IMR-90 (cell line): ENCODE data around the gene HOXD10. TPM values are rescaled to one million over a fixed set of nuclear protein-coding genes. Genes with fewer than 3 reads are reported as not detected.

Experiments used
- ATAC-seq: fragments of 200-7000 bp; cut with Tn5 transposase; 2 replicates; pipeline ENCODE4 v1.9.1; 2020; ENCODE audit warnings: low read depth, mild to moderate bottlenecking, moderate library complexity
- BruUV-seq: library from RNA; stranded (reverse); fragments of 400-500 nt; replicated peaks from 2 replicates; lab custom pipeline; 2021; lab: Mats Ljungman, UMichigan
- CTCF ChIA-PET: fragments of 300-600 bp; formaldehyde crosslinking; extraction: SDS; loops from one replicate; lab custom pipeline; 2021; ENCODE audit warnings: antibody characterized with exemption; lab: Yijun Ruan, JAX
- POLR2A ChIA-PET: fragments of 300-600 bp; sonication (Branson Sonifier 250); formaldehyde crosslinking; loops from one replicate; lab custom pipeline; 2022; ENCODE audit warnings: antibody characterized with exemption; ENCODE audit not compliant: unreplicated experiment; lab: Charles Lee
- DNase-seq: peaks from one replicate; pipeline ENCODE4 v3.0.0; 2013
- H2AFZ ChIP-seq: replicated peaks from 2 replicates; pipeline ENCODE3; 2013; ENCODE audit warnings: low read length, mild to moderate bottlenecking; ENCODE audit not compliant: poor library complexity
- H2AK5ac ChIP-seq: 2 replicates; pipeline ENCODE4 v1.6.1; 2013; ENCODE audit warnings: low read depth, low read length, inconsistent platforms
- H2AK9ac ChIP-seq: replicated peaks from 2 replicates; pipeline ENCODE3; 2013; ENCODE audit warnings: mild to moderate bottlenecking, low read depth, low read length, moderate library complexity; ENCODE audit not compliant: poor library complexity
- H2BK120ac ChIP-seq: 2 replicates; pipeline ENCODE4 v1.6.1; 2013; ENCODE audit warnings: low read depth, low read length, inconsistent platforms
- H2BK15ac ChIP-seq: 3 replicates; pipeline ENCODE4 v1.6.1; 2013; ENCODE audit warnings: low read depth, low read length, inconsistent platforms
- H2BK20ac ChIP-seq: 2 replicates; pipeline ENCODE4 v1.6.1; 2013; ENCODE audit warnings: low read depth, mild to moderate bottlenecking, inconsistent platforms, low read length, moderate library complexity
- H2BK5ac ChIP-seq: 2 replicates; pipeline ENCODE4 v1.6.1; 2013; ENCODE audit warnings: mild to moderate bottlenecking, low read depth, low read length, inconsistent platforms; ENCODE audit not compliant: poor library complexity, severe bottlenecking
- H3K14ac ChIP-seq: replicated peaks from 2 replicates; pipeline ENCODE4 v1.6.1; 2013; ENCODE audit warnings: low read depth, low read length, inconsistent platforms
- H3K18ac ChIP-seq: 2 replicates; pipeline ENCODE4 v1.6.1; 2013; ENCODE audit warnings: low read depth, low read length, control low read depth
- H3K23ac ChIP-seq: 2 replicates; pipeline ENCODE4 v1.6.1; 2013; ENCODE audit warnings: low read depth, low read length, inconsistent platforms
- H3K27ac ChIP-seq: 2 replicates; pipeline ENCODE4 v1.5.1; 2013; ENCODE audit warnings: mild to moderate bottlenecking, control low read depth, low read length; ENCODE audit not compliant: insufficient read depth
- H3K27me3 ChIP-seq: 2 replicates; pipeline ENCODE4 v1.6.1; 2013; ENCODE audit warnings: low read length; ENCODE audit not compliant: control insufficient read depth, insufficient read depth
- H3K36me3 ChIP-seq: 2 replicates; pipeline ENCODE4 v1.6.1; 2013; ENCODE audit warnings: low read length, mixed read lengths; ENCODE audit not compliant: control insufficient read depth, insufficient read depth
- H3K4ac ChIP-seq: 2 replicates; pipeline ENCODE4 v1.6.1; 2013; ENCODE audit warnings: low read depth, low read length, inconsistent platforms
- H3K4me1 ChIP-seq: 2 replicates; pipeline ENCODE4 v1.6.1; 2013; ENCODE audit warnings: low read length, mixed read lengths; ENCODE audit not compliant: control insufficient read depth, insufficient read depth
- H3K4me2 ChIP-seq: 2 replicates; pipeline ENCODE4 v1.6.1; 2013; ENCODE audit warnings: low read depth, mild to moderate bottlenecking, control low read depth, low read length, moderate library complexity
- H3K4me3 ChIP-seq: 2 replicates; pipeline ENCODE4 v1.5.1; 2013; ENCODE audit warnings: low read depth, mild to moderate bottlenecking, control low read depth, low read length, moderate library complexity; ENCODE audit not compliant: insufficient read depth
- H3K56ac ChIP-seq: 2 replicates; pipeline ENCODE4 v1.6.1; 2013; ENCODE audit warnings: low read length, inconsistent platforms; ENCODE audit not compliant: insufficient read depth; ENCODE audit errors: extremely low read depth
- H3K79me1 ChIP-seq, 2 experiments: 2 replicates each; pipeline ENCODE4 v1.6.1; 2013; ENCODE audit warnings: low read length in 2 of 2, inconsistent platforms in 1 of 2, low read depth in 1 of 2
- H3K9ac ChIP-seq: 2 replicates; pipeline ENCODE4 v1.6.1; 2013; ENCODE audit warnings: low read depth, low read length, control low read depth
- H3K9me1 ChIP-seq: 2 replicates; pipeline ENCODE4 v1.6.1; 2013; ENCODE audit warnings: low read length, inconsistent platforms; ENCODE audit not compliant: insufficient read depth
- H3K9me3 ChIP-seq: 2 replicates; pipeline ENCODE4 v1.6.1; 2013; ENCODE audit warnings: low read length; ENCODE audit not compliant: control insufficient read depth, insufficient read depth
- H4K20me1 ChIP-seq: 2 replicates; pipeline ENCODE4 v1.6.1; 2013; ENCODE audit warnings: low read length, inconsistent platforms; ENCODE audit not compliant: insufficient read depth
- H4K5ac ChIP-seq: 2 replicates; pipeline ENCODE4 v1.6.1; 2013; ENCODE audit warnings: mild to moderate bottlenecking, low read depth, low read length, control low read depth
- H4K8ac ChIP-seq, 2 experiments: 2 replicates each; pipeline ENCODE4 v1.6.1; 2013; ENCODE audit warnings: low read depth in 2 of 2, low read length in 2 of 2, control low read depth in 1 of 2, inconsistent platforms in 1 of 2
- H4K91ac ChIP-seq: 2 replicates; pipeline ENCODE4 v1.6.1; 2013; ENCODE audit warnings: low read depth, low read length, inconsistent platforms; ENCODE audit not compliant: insufficient read depth
- CEBPB ChIP-seq: IDR thresholded peaks from 2 replicates; pipeline ENCODE4 v1.6.1; 2012; ENCODE audit warnings: low read depth, low read length, improper control_type of control experiment
- NFE2L2 ChIP-seq: fragments of 150-350 bp; IDR thresholded peaks from 2 replicates; pipeline ENCODE4 v1.6.1; 2016; ENCODE audit warnings: low read depth, mild to moderate bottlenecking, low read length
- RCOR1 ChIP-seq: IDR thresholded peaks from 2 replicates; pipeline ENCODE4 v1.6.1; 2012; ENCODE audit warnings: mild to moderate bottlenecking, low read length, improper control_type of control experiment; ENCODE audit not compliant: insufficient replicate concordance
- RFX5 ChIP-seq: IDR thresholded peaks from 2 replicates; pipeline ENCODE4 v1.8.0; 2012; ENCODE audit warnings: low read depth, mild to moderate bottlenecking, low read length, moderate library complexity
- WGBS, 2 experiments: methylation state at CpG; one replicate each; pipeline versions ENCODE4 v1.1.5 to v1.1.7; 2013; ENCODE audit warnings: missing lambda C conversion rate in 2 of 2; ENCODE audit not compliant: insufficient read length in 1 of 2; ENCODE audit errors: extremely low coverage in 2 of 2; 5-methylcytosine and 5-hydroxymethylcytosine counted together
- dilution Hi-C: fragments of 300-500 bp; cut with HindIII; formaldehyde crosslinking; loops from one replicate; pipeline ENCODE4 v1.14.3; 2018; ENCODE audit warnings: low sequenced_read_pairs; ENCODE audit not compliant: unreplicated experiment
- in situ Hi-C: fragments of 300-500 bp; cut with MboI; formaldehyde crosslinking; loops from 3 replicates; pipeline ENCODE4 v1.14.3; 2019; ENCODE audit warnings: low sequenced_read_pairs, inconsistent platforms, mixed read lengths
- intact Hi-C: fragments of 100-400 bp; cut with micrococcal nuclease; formaldehyde crosslinking; loops from 2 replicates; pipeline ENCODE4 v1.10.0; 2022
- polyA plus RNA-seq, 3 experiments: library from polyadenylated mRNA; depleted of rRNA; stranded (reverse); fragments of >200 nt; gene quantifications; 2 replicates each; pipeline ENCODE4 v1.2.3, GENCODE V29; 2012; ENCODE audit warnings: low replicate concordance in 1 of 3
- total RNA-seq: library from RNA; depleted of rRNA; stranded (reverse); fragments of >200 nt; gene quantifications from 2 replicates; pipeline ENCODE4 v1.2.3, GENCODE V29; 2012

The HOXD10 gene
- total and polyA plus RNA-seq, 2 of the 4 experiments (the other 2 are of a cell fraction), result not detected

DNA sequence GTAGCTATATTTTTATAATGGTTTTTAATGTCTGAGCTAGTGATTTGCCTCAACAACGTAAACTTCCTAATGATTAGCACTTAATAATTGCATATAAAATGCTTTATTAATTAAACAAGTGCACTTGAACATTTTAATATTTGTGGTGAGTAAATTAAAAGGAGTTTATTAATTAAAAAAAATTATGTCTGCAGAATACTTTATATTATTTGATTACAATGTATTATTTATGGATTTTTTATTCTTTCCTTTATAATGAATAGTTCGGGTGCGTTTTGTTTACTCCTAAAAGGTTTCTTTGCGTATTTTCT lies 15.2 kb downstream of the HOXD10 start:
- Histone ChIP-seq H3K79me1 (no peaks in the 10 kb centered on the region), H3K4me3 (no peak overlapping the region), H3K4ac (no peak overlapping the region), H3K9me3 (peaks cover 1% of the 10 kb centered on the region), H2AK5ac (no peak overlapping the region), H3K4me2 (no peak overlapping the region), H3K27ac (no peak overlapping the region), H3K4me1 (no peaks in the 10 kb centered on the region), H2AFZ (no peak overlapping the region), H3K14ac (no peak overlapping the region), H2BK20ac (no peak overlapping the region), H3K9ac (no peak overlapping the region), H4K5ac (no peak overlapping the region), H3K56ac (no peak overlapping the region), H3K9me1 (no peaks in the 10 kb centered on the region), H2AK9ac (no peak overlapping the region), H3K36me3 (no peaks in the 10 kb centered on the region), H2BK5ac (no peak overlapping the region), H2BK120ac (no peak overlapping the region), H4K8ac (no peak overlapping the region), H3K27me3 (peaks cover 88% of the 10 kb centered on the region), H2BK15ac (no peak overlapping the region), H4K91ac (no peak overlapping the region), H4K20me1 (no peaks in the 10 kb centered on the region), H3K23ac (no peak overlapping the region), H3K18ac (no peak overlapping the region)
- DNase-seq, result no peak
- ChIA-PET POLR2A (no interaction called here), CTCF (interaction anchor here (0.7 to 3.1 kb wide), 6 partner anchors 9 to 1017 kb away, joined by 3 to 23 read pairs (median 3); no protein-coding TSS in a partner anchor)
- BruUV-seq, result no TSS peak
- no CpG with 5 or more reads among the region's 4 CpGs for WGBS, 2 experiments
- TF ChIP-seq RFX5 (no peak), RCOR1 (no peak), CEBPB (no peak), NFE2L2 (no peak)
- in situ Hi-C loops, result no loop called here
- dilution Hi-C loops, result no loop called here
- ATAC-seq, result no peak
- intact Hi-C loops, result no loop called here
